ENCODE results near the gene ENOX1.

Gene ENOX1

DNA sequence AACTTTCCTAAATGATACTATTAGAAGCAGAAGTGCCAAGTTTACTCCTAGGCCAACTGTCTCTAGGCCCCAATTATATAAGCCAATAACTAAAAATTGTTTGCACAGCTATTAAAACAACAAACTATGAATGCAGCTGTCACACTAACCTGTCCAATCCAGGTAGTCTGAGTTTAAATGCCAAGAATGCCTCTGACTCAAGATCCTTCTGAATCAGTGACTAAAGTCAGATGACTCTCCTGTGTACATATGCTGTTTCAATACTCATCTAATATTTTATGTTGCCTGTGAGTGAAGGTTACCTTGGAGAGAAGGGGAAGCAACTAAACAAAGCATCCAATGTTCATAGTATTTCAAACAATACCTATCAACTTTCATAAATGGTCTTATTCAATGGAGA lies 257.0 kb downstream of the ENOX1 start:
- DNase-seq: no peak

DNA sequence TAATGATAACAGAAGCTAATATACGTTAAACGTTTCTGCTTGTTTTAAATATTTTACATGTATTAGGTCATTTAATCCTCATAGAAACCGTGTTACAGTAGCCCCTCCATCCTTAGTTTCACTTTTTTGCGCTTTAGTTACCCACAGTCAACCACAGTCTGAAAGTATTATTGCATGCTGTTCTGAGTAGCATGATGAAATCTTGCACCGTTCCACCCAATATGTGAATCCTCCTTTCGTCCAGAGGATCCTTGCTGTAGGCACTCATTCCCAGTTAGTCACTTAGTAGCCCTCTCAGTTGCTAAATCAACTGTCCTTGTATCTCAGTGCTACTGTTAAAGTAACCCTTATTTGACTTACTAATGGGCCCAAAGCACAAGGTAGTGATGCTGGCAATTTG lies 257.8 kb downstream of the ENOX1 start:
- DNase-seq: no peak

DNA sequence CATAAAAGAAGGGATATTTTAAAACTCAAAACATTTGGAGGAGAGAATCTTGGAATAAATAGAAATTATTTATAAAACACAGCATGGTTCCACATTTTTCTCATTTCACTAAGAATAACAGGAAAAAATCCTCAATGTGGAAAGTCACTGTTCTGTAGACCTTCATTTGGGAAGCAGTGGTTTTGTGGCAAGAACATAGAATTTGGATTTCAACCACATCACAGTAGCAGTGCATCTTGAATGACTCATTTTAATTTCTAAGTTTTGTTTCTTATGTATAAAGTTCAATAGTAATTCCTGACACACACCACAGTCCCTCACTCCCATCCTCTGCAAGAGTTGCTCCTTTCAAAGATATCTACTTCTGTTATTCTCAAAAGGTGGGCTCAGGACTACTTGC lies 264.0 kb downstream of the ENOX1 start:
- no peak for DNase-seq

DNA sequence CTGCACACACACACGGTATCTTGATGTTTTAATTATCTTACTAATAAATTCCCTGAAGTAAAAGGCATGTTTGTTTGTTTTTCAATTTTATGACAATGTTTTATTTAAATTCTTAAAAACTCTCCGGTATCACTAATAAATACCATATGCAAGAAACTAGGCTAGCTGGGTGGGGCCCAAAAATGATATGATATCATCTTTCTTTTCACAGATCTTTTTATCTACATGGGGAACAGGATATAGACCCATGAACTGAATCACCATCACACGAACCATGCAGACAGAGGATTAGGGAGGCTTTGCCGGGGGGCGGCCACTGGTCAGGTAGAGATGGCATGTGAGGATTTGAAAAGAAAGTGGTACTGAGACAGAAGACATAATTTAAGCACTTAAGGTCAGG lies 266.4 kb downstream of the ENOX1 start:
- DNase-seq: no peak

DNA sequence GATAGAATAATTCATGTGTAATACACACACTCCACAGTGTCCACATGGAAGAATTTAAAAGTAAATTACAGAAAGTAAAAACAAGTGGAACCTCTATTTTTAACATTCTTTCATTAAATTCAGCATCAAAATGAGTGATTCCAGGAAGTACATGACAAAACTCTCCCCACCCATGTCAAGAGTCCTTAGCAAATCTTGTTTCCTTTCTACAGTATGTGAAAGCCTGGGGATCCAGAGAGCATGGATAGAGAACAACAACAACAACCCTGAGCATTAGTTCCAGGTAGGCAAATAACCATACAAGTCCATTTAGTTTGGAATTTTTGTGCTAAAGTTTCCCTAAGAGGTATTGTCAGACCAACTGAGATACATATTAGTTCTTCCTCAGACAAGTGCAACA lies 267.9 kb downstream of the ENOX1 start:
- DNase-seq: no peak

DNA sequence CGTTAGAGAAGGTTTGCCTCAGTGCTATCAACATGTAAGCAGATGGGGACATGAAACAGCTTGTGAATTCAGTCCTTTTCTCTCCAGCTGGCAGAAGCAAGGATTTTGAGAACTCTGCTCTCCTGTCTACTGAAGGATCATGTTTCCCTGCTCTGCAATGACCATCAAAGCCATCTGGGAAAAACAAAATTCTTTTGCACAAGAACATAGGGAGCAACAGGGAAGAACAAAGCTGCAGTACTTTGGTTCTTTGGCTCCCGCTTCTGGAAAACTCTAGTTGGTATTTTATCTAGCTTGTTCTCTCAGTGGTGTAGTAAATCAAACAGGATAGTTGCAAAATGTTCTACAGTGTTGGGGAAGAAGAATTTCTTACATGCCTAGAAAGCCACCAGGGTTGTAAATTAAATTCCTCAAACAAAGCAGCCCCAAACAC lies 270.4 kb downstream of the ENOX1 start:
- DNase-seq: no peak

DNA sequence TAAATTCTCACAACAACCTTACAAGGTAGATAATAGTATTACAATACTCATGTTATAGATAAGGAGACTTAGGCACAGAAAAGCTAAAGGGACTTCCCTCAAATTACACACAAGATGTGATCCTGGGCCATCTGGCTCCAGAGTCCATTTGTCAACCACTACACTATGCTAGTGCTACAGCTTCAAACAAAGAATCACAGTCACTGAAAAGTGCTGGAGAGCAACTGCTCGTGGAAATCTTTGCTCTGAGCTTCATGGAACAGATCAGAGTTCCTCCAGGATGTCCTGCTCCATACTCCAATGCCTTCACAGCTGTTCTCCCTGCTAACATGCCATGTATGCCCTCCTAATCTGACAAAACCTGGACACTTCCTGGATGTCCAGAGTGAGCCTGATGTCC lies 271.2 kb downstream of the ENOX1 start:
- no peak for DNase-seq

DNA sequence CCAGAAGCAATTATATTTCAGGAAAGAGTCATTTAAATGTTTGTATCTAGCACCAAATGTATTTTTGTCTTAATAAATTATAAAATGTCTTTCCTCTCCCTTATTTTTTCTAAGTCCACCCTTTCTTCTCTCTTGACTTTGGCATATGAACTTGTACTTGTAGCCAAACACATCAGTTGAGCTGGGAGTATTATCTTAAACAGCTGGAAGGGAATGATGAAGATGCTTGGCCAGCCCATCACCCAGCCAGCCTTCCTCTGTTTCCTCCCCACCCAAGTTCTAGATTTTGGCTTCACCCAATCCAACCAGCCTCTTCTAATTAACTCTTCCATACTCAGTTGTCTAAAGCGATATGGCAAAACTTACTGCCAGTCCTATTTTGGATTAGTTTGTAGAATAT lies 272.5 kb downstream of the ENOX1 start:
- no peak for DNase-seq

DNA sequence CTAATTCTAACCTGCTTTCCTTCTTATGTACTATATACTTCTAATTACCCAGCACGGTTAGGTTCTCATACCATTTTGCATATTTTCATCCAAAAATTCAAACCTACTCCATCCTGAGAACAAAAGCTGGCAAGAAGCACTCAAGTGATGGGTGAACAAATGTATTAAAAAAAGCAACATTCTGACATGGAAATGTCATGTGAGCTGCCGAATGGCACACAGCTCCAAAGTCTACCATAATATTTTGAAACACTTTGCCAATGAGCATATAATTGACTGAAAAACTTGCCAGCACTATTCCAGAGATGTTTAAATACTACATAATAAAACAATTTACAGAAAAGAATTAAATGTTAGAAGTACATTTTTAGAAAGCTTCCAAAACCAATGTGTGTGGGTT lies 274.6 kb downstream of the ENOX1 start:
- no peak for DNase-seq

DNA sequence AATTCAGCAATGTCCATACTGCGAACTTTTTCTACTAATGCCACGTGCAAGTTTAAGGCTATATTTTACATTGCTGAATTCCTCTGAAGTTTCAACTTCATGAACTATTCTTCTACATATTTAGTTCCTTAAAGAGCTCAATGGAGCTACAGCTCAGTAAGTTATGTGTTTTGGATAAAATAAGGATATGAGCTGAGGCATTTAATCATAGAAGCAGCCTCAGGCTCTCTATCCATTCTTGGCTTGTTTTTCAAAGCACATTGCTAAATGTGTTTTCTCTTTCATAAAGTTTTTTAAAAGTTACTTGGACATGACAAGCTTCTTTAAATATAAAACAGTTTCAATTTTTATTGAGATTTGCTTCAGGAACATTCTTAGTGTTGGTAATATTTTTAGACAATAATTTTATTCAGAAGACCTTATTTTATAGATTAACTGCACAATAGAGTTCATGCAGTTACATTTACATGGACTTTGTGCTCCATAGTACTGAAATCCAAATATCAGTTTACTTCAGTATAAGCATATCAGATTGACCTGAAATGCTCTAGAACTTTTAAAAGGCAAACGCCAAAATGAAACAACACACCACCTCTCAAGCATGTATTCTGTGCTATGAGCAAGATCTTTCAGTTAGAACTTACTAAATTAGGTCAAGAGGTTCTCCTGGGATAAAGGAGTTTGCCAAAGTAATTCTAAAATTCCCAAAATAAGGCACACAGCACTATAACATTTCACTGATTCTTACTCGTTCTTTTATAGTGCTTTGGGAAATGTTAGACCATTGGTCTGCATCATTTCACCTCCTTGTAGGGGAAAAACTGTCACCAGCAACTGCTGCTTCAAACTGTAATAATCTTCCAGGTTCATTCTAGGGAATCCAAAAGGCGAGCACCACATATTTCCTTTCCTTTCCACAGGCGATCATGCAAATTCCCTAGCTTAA lies 275.5 kb downstream of the ENOX1 start:
- no peak for DNase-seq

DNA sequence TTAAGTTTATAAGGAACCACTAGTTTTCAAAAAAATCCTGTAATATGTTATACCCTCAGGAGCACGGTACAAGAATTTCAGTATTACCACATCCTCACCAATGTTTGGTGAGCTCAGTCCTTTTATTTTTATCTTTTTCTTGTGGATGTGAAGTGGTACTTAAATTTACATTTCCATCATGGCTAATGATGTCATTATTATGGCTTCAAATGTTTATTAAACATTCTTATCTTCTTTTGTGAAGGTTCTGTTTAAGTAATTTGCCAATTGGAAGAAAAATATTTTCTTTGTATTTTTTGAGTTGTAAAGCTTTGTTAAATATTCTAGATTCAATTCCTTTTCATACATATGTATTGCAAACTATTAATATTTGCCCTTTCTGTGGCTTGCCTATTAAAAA lies 291.0 kb downstream of the ENOX1 start:
- no peak for DNase-seq

DNA sequence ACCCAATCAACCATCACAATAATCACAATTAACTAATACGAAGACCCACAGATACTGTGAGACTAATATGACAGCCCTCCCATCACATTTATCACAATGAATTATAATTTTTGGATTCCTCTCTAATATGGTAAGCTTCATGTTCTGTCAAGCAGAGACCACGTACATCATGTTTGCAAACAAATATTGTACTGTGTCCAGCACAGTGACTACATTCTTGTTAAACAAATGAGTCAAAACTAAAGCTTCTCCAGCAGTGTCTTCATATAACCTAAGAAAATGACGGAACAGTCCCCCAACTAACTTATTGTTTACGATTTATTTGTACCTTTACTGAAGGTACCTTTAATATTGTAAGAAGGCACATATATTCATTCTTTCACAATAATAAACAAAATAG lies 292.6 kb downstream of the ENOX1 start:
- DNase-seq: no peak

DNA sequence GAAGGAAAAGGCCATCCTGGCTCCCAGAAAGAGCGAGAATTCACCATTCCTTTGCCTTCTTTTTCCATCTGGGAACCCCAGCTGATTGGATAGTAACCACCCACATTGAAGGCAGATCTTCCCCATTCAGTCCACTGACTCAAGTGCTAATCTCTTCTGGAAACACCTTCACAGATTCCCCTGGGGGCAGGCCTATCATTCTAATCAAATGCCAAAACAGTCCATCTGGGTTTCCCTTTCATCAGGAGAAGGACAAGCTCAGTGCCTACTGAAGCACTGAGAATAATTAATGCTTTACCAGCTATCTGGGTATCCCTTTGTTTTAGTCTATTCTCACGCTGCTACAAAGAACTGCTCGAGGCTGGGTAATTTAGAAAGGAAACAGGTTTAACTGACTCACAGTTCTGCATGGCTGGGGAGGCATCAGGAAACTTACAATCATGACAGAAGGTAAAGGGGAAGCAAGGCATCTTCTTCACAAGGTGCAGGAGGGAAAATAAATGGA lies 293.2 kb downstream of the ENOX1 start:
- no peak for DNase-seq

DNA sequence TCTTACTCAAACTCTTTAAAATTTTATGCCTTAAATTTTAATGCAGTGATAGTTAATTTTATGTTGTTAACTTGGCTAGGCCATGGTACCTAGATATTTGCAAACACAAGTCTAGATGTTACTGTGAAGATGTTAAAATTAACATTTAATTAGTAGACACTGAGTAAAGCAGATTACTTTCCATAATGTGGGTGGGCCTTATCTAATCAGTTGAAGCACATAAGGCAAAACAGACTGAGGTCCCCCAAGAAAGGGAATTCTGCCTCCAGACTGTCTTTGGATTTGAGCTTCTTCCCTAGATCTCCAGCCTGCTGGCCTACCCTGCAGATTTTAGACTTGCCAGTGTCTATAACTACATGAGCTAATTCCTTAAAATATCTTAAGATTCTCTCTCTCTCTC lies 294.0 kb downstream of the ENOX1 start:
- no peak for DNase-seq

DNA sequence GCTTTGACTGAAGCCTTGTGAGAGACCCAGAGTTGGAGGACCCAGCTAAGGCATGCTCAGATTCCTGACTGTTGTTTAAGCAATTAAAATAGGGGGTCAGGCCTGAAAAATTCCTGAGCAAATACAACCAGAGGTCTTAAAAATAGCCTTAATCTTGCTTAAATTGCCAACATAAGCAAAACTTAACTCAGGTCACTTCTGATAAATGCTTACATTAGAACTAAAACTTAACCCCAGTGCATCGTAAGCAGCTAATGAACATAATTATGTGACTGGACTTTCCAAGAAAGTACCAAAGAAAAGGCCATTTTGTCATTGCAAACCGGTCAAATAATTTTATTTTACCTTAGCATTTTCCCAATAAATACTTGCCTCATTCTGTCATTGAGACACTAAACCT lies 294.5 kb downstream of the ENOX1 start:
- no peak for DNase-seq

DNA sequence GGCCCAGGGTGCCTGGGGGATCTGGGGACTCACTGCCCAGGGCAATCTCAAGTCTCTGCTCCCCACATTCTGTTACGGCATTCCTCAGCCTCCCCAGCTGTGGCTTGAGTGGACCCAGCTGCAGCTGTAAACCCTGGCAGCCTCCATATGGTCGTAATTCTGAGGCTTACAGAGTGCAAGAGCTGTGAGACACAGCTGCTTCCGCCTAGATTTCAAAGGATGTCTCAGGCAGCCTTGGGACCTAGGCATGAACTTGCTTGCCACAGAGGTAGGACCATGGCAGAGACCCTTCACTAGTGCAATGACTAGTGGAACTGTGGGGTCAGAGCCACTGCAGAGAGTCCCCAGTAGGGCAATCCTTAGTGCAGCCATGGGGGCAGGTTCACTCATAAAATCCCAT lies 297.5 kb downstream of the ENOX1 start:
- no peak for DNase-seq

DNA sequence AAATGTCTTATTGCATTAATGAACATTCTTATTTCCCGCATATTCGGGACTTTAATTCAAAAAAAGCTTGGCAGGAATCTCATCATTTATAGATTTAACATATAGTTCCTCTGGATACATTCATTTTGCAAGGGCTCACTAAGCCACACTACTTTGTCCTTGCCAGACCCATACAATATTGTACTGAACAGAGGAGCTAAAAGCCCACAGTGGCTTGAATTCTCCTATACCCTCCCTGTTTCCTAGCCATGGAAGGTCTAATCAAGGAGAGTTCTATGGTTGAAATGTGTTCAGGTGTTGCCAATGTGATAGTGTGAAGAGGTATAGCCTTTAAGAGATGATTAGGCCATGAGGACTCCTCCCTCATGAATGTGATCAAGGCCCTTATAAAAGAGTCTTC lies 298.9 kb downstream of the ENOX1 start:
- DNase-seq: no peak

DNA sequence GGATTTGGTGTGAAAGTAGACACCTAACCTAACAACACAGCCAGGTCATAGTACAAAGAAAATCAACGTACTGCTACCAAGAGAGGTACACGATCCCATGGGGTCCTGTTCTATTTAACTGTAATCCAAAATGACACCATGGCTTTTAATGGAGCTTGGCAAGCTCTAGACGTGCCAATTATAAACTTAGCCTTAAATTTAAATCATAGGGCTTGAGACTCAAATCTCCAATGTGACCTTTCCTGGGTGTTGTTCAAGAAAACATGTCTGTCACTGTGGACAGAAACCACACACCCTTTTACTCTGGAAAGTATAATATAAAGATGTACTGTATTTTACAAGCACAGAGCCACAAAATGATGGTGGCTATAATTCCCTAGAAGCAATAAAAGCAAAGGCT lies 299.3 kb downstream of the ENOX1 start:
- DNase-seq: no peak

DNA sequence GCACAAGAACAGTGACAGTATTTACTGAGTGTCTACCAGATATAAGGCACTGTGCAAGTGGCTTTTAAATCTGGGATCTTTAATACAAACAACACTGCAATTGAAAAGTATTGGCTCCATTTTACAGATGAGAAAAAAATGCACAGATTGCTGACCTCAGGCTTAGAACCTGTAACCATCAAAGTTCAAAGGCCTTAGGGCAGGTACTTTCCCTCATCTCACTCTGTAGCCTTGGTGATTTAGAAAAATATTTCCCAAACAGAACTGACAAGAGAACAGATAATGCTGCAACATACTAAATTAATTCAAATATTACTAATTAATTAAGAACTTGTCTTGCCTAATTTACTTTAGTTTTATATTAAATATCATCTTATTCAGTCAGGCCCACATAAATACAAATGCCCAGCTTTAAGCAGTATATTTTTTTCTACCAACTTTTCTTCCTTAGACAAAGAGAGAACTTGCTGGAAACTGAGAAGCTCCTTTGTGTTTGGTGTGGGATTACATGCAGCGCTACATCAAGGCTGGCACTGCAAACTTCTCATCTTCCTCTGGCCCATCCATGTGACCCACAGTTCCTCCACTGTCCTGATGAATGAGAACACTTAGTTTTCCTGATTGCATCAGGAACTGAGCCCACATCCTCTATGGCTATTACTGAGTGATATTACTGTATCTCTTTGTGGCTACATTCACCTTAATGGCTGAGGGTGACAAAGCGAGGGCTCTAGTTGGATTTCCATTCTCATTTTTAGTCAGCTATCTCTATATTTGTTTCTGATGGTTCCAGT lies 302.1 kb downstream of the ENOX1 start:
- DNase-seq: no peak

DNA sequence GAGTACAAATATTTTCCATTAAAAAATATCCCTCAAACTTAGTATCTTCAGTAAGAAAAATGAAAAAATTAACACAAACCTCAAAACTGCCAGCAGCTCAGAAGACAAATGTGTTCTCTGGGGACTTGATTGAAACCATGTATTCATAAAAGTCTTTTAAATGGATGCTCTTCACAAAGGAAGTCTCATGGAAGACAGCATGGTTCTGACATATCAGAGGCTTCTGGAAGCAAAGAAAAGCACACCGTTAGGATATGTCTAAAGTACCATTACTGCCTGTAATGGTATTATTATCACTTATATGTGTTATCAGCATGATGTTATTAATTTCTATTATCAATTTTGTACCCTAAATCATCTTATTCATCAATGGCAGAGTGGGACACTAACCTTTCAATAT lies 302.8 kb downstream of the ENOX1 start:
- no peak for DNase-seq

DNA sequence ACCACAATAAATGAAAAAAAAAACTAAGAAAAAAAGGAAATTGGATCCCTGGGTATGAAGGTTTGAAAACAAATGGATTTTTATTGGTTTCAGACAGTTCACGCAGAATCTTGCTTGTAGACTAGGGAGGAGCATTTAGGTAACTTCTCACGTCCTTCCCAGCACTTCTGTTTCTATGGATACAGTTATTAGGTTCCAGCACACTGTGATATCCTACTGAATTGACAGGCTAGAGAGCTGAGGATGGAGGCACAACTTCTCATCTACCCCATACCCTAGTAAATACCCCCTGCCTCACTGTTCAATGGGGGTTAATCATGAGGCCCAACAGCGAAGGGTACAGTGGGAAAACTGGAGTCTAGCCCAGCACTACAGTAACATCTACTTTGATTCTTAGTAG lies 304.1 kb downstream of the ENOX1 start:
- DNase-seq: no peak

DNA sequence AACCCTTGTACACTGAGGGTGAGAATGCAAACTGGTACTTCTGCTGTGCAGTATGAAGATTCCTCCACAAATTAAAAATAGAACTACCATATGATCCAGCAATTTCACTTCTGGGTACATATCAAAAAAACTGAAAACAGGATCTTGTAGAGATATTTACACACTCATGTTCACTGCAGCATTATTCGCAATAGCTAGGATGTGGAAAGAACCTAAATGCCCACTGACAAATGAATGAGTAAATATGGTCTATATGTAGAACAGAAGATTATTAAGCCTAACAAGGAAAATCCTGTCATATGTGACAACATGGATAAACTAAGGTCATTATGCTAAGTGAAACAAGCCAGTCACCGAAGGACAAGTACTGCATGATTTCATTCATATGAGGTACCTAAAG lies 304.7 kb downstream of the ENOX1 start:
- DNase-seq: no peak

DNA sequence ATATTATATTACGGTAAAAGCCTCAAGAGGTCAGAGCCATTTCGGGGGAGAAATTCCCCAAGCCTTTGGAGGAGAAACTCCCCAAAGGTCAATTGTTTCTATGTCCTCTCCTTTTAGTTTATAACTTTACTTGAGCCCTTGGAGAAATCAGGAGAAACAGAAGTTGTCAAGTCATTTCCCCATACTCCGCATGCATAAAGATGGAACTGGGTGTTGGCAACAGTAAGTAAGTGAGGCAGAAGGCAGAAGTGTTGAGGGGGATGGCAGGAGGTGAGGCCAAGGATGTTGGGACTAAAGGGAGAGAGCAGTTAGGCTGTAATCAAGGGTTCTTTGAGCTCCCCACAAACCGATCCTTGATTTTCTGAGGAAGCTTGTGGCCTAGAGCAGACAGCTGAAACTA lies 307.9 kb downstream of the ENOX1 start:
- DNase-seq: no peak

DNA sequence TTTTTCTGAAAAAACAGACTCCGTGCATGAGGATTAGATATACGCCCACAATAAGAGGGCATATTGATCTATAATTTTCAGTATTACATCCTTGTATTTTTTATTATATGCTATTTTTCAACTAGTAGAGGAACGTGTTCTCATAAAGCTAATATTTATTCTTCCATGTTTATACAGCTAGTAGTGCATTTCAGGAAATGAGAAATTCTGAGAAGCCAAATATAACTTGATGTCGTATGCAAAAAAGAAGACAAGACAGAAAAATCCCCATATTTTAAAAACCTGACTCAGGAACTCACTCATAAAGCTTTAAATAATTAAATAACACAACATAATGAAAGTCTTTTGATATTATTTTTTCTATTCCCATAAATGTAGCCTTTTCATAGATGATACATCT lies 308.6 kb downstream of the ENOX1 start:
- no peak for DNase-seq
